ENCODE results near the gene SPPL2A. TPM values are rescaled to one million over a fixed set of nuclear protein-coding genes. Genes with fewer than 3 reads are reported as not detected.

The SPPL2A gene
- total and polyA plus RNA-seq, 7 experiments from 2014 or later = 40.6 to 100 (median 54.2) TPM

DNA sequence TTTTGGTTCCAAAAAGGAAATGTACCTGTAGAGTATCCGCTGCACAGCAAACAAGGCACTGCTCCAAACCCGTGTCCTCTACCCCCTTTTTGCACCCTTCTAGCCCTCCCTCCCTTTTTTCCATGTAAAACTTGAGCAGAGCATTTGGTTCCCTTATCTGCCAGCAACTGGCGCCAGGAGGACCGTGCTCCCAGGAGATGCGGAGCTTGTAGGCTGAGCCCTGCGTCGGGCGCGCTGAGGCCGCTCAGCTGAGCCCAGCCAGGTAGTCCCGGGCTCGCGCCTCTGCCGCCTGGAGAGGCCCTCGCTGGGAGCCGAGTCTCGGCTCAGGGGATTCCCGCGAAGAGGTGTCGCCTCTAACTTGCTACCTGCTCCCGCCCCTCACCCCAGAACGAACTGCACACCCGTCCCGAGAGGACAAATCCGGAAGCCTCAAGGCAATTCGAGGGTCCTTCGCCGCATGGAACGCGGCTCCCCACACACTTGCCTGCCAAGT, 79.5 kb downstream of the SPPL2A start:
- ATAC-seq (peak; percentile 75), DNase-seq (peak in 8 of 9 donors; percentile 12 to 84 (median 62))
- H3K36me3 Mint-ChIP-seq = peaks cover 0 to 22% (median 6%) of the 10 kb centered on the region in 5 donors
- peak overlapping the region; percentile 91 to 99 (median 97) for H3K27ac Mint-ChIP-seq
- H3K4me1 Mint-ChIP-seq = peaks cover 43 to 68% (median 58%) of the 10 kb centered on the region in 7 donors
- Histone ChIP-seq H3K27ac (ENCODE audit: low read depth, low read length) (peak overlapping the region; percentile 93), H3K36me3 (ENCODE audit: control insufficient read depth in 2 of 3, insufficient read depth in 3 of 3, low read length in 3 of 3) (peaks cover 0 to 4% (median 0%) of the 10 kb centered on the region in 3 experiments), H3K4me1 (ENCODE audit: control insufficient read depth in 2 of 2, insufficient read depth in 2 of 2, low read length in 2 of 2) (peaks cover 16 to 26% of the 10 kb centered on the region in 2 donors), H3K4me3 (ENCODE audit: low read length) (peak overlapping the region; percentile 99), H3K27me3 (ENCODE audit: control insufficient read depth in 2 of 2, insufficient read depth in 2 of 2, low read length in 2 of 2) (no peaks in the 10 kb centered on the region), H3K9me3 (ENCODE audit: control insufficient read depth in 2 of 3, low read length in 3 of 3) (no peaks in the 10 kb centered on the region)
- peaks cover 0 to 4% (median 0%) of the 10 kb centered on the region in 11 donors for H3K9me3 Mint-ChIP-seq
- POLR2A ChIA-PET = interaction anchor here (0.8 to 3.1 kb wide), 10 partner anchors 10 to 331 kb away, joined by 3 to 9 read pairs (median 4); partner anchors contain the start of genes GABPB1 and USP8
- H3K27me3 Mint-ChIP-seq = no peaks in the 10 kb centered on the region
- CTCF ChIA-PET = no interaction called here
- intact Hi-C loops (cut with micrococcal nuclease) = loop anchor here (1.0 to 10.0 kb wide), 12 partner anchors 11 to 1874 kb away; partner anchors contain the start of genes SPPL2A (in 2 of the 2), USP8 (in 2 of the 2), AP4E1 (in 1 of the 2) and CEP152 (in 1 of the 2)
- peak overlapping the region; percentile 86 to 100 (median 97) for H3K4me3 Mint-ChIP-seq

DNA sequence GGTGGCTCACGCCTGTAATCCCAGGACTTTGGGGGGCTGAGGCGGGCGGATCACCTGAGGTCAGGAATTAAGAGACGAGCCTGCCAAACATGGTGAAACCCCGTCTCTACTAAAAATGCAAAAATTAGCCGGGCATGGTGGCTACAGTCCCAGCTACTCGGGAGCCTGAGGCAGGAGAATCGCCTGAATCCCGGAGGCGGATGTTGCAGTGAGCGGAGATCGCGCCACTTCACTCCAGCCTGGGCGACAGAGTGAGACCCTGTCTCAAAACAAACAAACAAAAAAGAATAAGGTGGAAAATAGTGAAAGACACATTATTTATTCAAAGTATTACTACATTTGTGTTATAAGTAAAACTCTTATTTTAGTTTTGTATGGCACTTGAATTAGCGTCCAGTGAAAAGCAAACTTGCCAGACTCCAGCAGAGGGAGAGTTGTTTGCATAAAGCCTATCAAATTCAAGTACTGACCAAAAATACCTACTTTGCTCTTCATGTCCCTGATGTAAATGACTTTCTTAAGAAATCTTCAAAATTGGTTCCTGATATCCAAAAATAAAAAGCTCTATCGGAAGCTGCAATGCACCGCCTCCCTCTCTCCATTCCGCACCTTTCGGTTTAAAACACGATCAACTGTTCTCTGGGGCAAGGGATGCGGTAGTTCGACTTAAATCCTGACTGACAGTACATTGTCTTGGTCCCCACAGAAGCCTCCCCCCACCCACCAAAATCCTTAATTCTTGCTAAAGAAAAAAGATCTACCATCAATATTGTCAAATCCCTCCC, 80.1 kb downstream of the SPPL2A start:
- intact Hi-C loops (cut with micrococcal nuclease) = loop anchor here in 1 of 2 donors (5.0 to 10.0 kb wide), 2 partner anchors 1531 to 1873 kb away; partner anchors contain the start of genes CEP152 and COPS2
- H3K4me3 Mint-ChIP-seq = peak overlapping the region; percentile 86 to 100 (median 97)

DNA sequence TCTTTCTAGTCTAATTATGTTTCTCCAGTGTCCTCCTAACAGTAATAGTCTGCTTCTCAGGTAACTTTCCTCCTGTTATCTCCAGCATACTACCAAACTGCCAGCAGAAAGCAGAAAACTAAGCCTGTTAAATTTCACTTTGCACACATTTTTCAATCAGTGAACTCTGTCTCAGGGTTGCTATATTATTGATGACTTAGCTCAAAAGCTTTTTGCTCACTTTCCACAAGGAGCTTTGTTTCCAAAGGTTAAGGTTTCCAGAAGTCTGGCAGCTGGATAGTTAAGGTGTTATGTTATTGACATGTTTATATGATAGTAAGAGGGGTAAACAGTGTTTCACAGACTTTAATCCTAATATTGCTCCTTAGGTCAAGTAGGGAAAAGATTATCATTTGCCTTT, 84.0 kb downstream of the SPPL2A start:
- H3K4me1 ChIP-seq (ENCODE audit: control insufficient read depth in 2 of 2, insufficient read depth in 2 of 2, low read length in 2 of 2) = peaks cover 6 to 16% of the 10 kb centered on the region in 2 donors
- intact Hi-C loops (cut with micrococcal nuclease) = loop anchor here in 1 of 2 donors (10.0 kb wide), 1 partner anchor 1527 kb away; the partner anchor contains the start of gene COPS2
- no peaks in the 10 kb centered on the region for H3K9me3 ChIP-seq (ENCODE audit: control insufficient read depth in 2 of 3, low read length in 3 of 3)
- DNase-seq = no peak
- H3K4me1 Mint-ChIP-seq = peaks cover 39 to 73% (median 52%) of the 10 kb centered on the region in 7 donors
- POLR2A ChIA-PET = interaction anchor here (0.6 kb wide), 2 partner anchors 42 to 83 kb away, joined by 3 to 4 read pairs; no protein-coding TSS in a partner anchor
- no peaks in the 10 kb centered on the region for H3K9me3 Mint-ChIP-seq
- H3K4me3 ChIP-seq (ENCODE audit: low read length) = no peak overlapping the region
- ATAC-seq = no peak
- H3K27ac ChIP-seq (ENCODE audit: low read depth, low read length) = no peak overlapping the region
- no peaks in the 10 kb centered on the region for H3K27me3 Mint-ChIP-seq
- CTCF ChIA-PET = interaction anchor here (0.6 kb wide), 1 partner anchor 22 kb away, joined by 3 read pairs; no protein-coding TSS in a partner anchor
- no peaks in the 10 kb centered on the region for H3K27me3 ChIP-seq (ENCODE audit: control insufficient read depth in 2 of 2, insufficient read depth in 2 of 2, low read length in 2 of 2)
- H3K36me3 ChIP-seq (ENCODE audit: control insufficient read depth in 2 of 3, insufficient read depth in 3 of 3, low read length in 3 of 3) = peaks cover 0 to 4% (median 0%) of the 10 kb centered on the region in 3 experiments
- peak overlapping the region in 3 of 9 donors; percentile 23 to 62 (median 29) for H3K27ac Mint-ChIP-seq
- peaks cover 0 to 20% (median 6%) of the 10 kb centered on the region in 5 donors for H3K36me3 Mint-ChIP-seq
- peak overlapping the region in 3 of 10 donors; percentile 25 to 97 (median 74) for H3K4me3 Mint-ChIP-seq

More for the DNA sequence above, 80.1 kb downstream of the SPPL2A start:
- ChIA-PET POLR2A (interaction anchor here (0.9 to 3.1 kb wide), 6 partner anchors 9 to 222 kb away, joined by 3 to 9 read pairs (median 5); no protein-coding TSS in a partner anchor), CTCF (interaction anchor here (0.8 kb wide), 1 partner anchor 9 kb away, joined by 3 read pairs; no protein-coding TSS in a partner anchor)
- Histone ChIP-seq H3K9me3 (ENCODE audit: control insufficient read depth in 2 of 3, low read length in 3 of 3) (no peaks in the 10 kb centered on the region), H3K4me3 (ENCODE audit: low read length) (peak overlapping the region; percentile 99), H3K36me3 (ENCODE audit: control insufficient read depth in 2 of 3, insufficient read depth in 3 of 3, low read length in 3 of 3) (peaks cover 0 to 4% (median 0%) of the 10 kb centered on the region in 3 experiments), H3K27me3 (ENCODE audit: control insufficient read depth in 2 of 2, insufficient read depth in 2 of 2, low read length in 2 of 2) (no peaks in the 10 kb centered on the region), H3K4me1 (ENCODE audit: control insufficient read depth in 2 of 2, insufficient read depth in 2 of 2, low read length in 2 of 2) (peaks cover 16 to 26% of the 10 kb centered on the region in 2 donors), H3K27ac (ENCODE audit: low read depth, low read length) (peak overlapping the region; percentile 93)
- Mint-ChIP-seq H3K27me3 (no peaks in the 10 kb centered on the region), H3K9me3 (peaks cover 0 to 4% (median 0%) of the 10 kb centered on the region in 11 donors), H3K27ac (peak overlapping the region; percentile 91 to 99 (median 97)), H3K36me3 (peaks cover 0 to 22% (median 6%) of the 10 kb centered on the region in 5 donors), H3K4me1 (peaks cover 43 to 75% (median 61%) of the 10 kb centered on the region in 7 donors)
- ATAC-seq (no peak), DNase-seq (no peak)

DNA sequence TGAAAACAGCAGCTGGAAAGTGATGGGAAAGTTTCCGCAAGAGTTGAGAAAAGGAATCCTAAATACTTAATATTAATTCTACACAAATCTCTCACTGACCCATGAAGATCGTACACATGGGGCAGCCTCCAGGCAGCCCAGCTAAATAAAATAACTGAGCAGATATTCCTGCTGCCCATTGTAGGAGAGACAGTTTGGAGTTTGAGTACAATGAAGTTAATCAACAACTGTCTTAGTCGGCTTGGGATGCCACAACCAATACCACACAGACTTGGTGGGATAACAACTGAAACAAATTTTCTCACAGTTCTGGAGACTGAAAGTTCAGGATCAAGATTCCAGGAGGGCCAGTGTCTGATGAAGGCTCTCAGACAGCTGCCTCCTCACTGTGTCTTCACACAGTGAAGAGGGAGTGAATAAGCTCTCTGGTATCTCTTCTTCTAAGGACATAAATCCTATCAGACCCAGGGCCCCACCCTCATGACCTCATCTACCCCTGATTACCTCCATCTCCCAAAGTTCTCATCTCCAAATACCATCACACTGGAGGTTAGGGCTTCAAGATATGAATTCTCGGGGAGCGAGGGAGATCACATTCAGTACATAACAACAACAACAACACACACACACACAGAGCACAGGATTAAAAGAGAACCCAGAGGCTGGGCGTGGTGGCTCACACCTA, 88.6 kb downstream of the SPPL2A start:
- ATAC-seq = no peak
- ChIA-PET POLR2A (interaction anchor here (1.1 kb wide), 1 partner anchor 10 kb away, joined by 3 read pairs; no protein-coding TSS in a partner anchor), CTCF (interaction anchor here (0.7 to 2.6 kb wide), 4 partner anchors 50 to 233 kb away, joined by 3 to 10 read pairs (median 4); no protein-coding TSS in a partner anchor)
- Histone ChIP-seq H3K27ac (ENCODE audit: low read depth, low read length) (peak overlapping the region; percentile 10), H3K9me3 (ENCODE audit: control insufficient read depth in 2 of 3, low read length in 3 of 3) (no peaks in the 10 kb centered on the region), H3K36me3 (ENCODE audit: control insufficient read depth in 2 of 3, insufficient read depth in 3 of 3, low read length in 3 of 3) (no peaks in the 10 kb centered on the region), H3K4me3 (ENCODE audit: low read length) (no peak overlapping the region), H3K4me1 (ENCODE audit: control insufficient read depth in 2 of 2, insufficient read depth in 2 of 2, low read length in 2 of 2) (peaks cover 0 to 3% of the 10 kb centered on the region in 2 donors), H3K27me3 (ENCODE audit: control insufficient read depth in 2 of 2, insufficient read depth in 2 of 2, low read length in 2 of 2) (no peaks in the 10 kb centered on the region)
- Mint-ChIP-seq H3K27ac (peak overlapping the region in 7 of 9 donors; percentile 3 to 70 (median 48)), H3K27me3 (no peaks in the 10 kb centered on the region), H3K4me3 (peak overlapping the region in 1 of 10 donors; percentile 54), H3K4me1 (peaks cover 14 to 47% (median 30%) of the 10 kb centered on the region in 7 donors), H3K9me3 (no peaks in the 10 kb centered on the region), H3K36me3 (peaks cover 3 to 15% (median 4%) of the 10 kb centered on the region in 5 donors)
- no peak for DNase-seq
- intact Hi-C loops (cut with micrococcal nuclease) = no loop called here

DNA sequence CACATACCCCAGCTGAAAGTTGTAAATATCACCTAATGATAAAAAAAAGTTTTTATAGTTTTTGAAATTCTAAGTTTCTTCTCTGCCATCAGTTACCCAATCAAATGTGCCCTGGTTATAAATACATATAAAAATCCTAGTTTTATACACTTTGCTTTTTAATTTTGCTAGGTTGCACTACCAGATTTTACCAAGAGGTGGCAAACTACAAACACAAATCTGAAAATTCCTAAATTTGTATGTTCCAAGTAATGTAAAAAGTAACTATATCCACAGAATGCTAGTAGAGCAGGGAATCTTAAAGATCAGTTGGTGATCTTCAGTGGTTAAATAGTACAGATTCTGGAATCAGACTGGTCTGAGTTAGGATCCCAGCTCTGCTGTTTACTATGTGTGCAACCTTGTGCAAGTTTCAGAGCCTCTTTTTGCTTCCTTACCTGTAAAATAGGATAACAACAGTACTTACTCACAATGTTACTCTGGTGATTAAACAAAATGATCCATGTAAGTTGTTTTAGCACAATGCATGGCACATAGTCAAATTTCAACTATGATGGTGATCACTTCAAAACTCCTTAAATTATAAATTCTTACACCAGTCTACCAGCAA, 89.9 kb downstream of the SPPL2A start:
- H3K9me3 ChIP-seq (ENCODE audit: control insufficient read depth in 2 of 3, low read length in 3 of 3) = no peaks in the 10 kb centered on the region
- intact Hi-C loops (cut with micrococcal nuclease) = loop anchor here (1.0 kb wide), 3 partner anchors 11 to 233 kb away; partner anchors contain the start of genes AP4E1 (in 2 of the 2) and TRPM7 (in 1 of the 2)
- ChIA-PET CTCF (interaction anchor here (0.6 to 2.6 kb wide), 6 partner anchors 10 to 255 kb away, joined by 3 to 10 read pairs (median 4); no protein-coding TSS in a partner anchor), POLR2A (interaction anchor here (0.6 to 1.6 kb wide), 3 partner anchors 10 to 233 kb away, joined by 3 to 5 read pairs (median 3); partner anchors contain the start of gene AP4E1)
- no peak overlapping the region for H3K27ac ChIP-seq (ENCODE audit: low read depth, low read length)
- Mint-ChIP-seq H3K4me3 (no peak overlapping the region), H3K36me3 (peaks cover 3 to 9% (median 4%) of the 10 kb centered on the region in 5 donors), H3K4me1 (peaks cover 9 to 45% (median 27%) of the 10 kb centered on the region in 7 donors), H3K9me3 (no peaks in the 10 kb centered on the region), H3K27me3 (no peaks in the 10 kb centered on the region), H3K27ac (peak overlapping the region in 5 of 9 donors; percentile 23 to 61 (median 45))
- ATAC-seq (peak; percentile 31), DNase-seq (peak in 5 of 9 donors; percentile 12 to 30 (median 24))
- no peaks in the 10 kb centered on the region for H3K27me3 ChIP-seq (ENCODE audit: control insufficient read depth in 2 of 2, insufficient read depth in 2 of 2, low read length in 2 of 2)
- H3K4me1 ChIP-seq (ENCODE audit: control insufficient read depth in 2 of 2, insufficient read depth in 2 of 2, low read length in 2 of 2) = peaks cover 0 to 3% of the 10 kb centered on the region in 2 donors
- no peak overlapping the region for H3K4me3 ChIP-seq (ENCODE audit: low read length)
- H3K36me3 ChIP-seq (ENCODE audit: control insufficient read depth in 2 of 3, insufficient read depth in 3 of 3, low read length in 3 of 3) = no peaks in the 10 kb centered on the region

Measured in naive thymus-derived CD4-positive, alpha-beta T cell (primary cell).